NCI-H460 (cell line): ENCODE results near the gene MACROD2. TPM values are rescaled to one million over a fixed set of nuclear protein-coding genes. Genes with fewer than 3 reads are reported as not detected.

Experiments used
- DNase-seq: peaks from one replicate; pipeline ENCODE4 v3.0.0-alpha.2; 2016; ENCODE audit warnings: low read depth; ENCODE audit errors: extremely low read depth
- total RNA-seq: library from RNA; depleted of rRNA; stranded (reverse); fragments of >200 nt; shearing (Covaris generic); gene quantifications from 2 replicates; pipeline ENCODE4 v1.2.3, GENCODE V29; 2014

Gene MACROD2
- total RNA-seq, 1 experiment from 2014 or later: 2.0 TPM

DNA sequence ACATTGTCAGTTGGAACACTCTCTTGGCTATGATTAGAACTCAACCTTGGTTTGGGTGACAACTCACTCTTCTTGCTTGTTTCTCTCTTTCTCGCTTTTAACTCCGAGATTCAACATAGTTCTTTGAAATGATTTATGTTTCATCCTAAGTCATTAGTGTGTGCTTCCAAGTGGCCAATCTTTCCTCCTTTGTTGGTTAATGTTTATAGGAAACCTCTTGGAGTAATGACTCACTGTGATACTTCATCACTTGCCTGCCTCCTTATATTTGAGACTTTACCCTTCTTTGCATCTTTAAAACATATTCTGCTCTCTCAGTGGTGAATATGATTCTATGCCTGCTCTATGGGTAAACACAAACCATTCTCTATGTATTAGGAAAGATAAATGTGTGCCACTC, 621.8 kb downstream of the MACROD2 start:
- DNase-seq: no peak

DNA sequence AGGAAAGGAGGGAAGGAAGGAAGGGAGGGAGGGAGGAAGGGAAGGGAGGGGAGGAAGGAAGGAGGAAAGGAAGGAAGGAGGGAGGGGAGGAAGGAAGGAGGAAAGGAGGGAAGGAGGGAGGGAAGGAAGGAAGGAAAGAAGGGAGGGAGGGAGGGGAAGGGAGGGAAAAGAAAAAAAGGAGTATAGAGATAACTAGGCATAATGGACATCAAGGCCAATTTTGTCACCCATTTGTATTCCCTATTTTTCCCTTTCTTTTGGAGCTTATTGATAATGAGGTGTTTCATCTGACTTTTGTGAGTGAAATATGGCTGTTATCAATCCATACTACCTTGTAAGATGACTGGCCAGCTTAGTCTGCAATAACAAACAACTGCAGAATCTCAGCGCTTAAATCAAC, 624.1 kb downstream of the MACROD2 start:
- no peak for DNase-seq

DNA sequence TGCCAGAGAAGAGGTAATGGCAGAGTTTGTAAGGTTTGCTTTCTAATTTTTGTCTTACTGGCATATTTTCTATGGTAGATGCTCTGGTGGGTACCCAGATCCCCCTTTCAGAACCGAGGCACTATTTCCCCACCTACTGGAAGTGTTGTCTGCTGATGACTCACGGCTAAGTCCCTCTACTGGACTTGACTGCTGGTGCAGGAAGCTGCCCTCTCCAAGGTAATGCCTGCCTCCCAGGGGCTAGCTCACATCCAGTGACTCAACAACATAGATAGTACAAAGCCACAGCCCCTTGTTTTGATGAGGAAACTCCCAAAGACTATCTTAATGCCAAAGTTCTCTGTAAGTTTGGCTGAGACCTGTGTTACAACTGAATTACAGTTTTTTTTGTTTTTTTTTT, 627.5 kb downstream of the MACROD2 start:
- DNase-seq: no peak

DNA sequence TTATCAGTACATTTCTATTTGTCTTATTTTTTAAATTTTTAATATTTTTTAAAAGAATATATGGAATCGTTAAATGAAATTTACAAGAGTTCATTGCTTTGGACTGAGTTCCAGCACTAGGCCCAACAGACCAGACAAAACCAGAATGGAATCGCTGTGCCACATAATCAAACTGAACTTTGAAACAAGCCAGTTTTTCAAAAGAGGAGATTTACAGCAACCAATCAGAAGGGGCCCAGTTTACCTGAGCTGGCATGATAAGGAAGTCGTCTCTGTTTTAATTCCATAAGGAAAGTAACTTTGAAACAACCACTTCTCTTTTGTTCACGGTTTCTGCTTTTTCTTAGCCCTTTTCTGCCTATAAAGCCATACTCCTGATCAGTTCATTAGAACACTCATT, 635.7 kb downstream of the MACROD2 start:
- DNase-seq: no peak

DNA sequence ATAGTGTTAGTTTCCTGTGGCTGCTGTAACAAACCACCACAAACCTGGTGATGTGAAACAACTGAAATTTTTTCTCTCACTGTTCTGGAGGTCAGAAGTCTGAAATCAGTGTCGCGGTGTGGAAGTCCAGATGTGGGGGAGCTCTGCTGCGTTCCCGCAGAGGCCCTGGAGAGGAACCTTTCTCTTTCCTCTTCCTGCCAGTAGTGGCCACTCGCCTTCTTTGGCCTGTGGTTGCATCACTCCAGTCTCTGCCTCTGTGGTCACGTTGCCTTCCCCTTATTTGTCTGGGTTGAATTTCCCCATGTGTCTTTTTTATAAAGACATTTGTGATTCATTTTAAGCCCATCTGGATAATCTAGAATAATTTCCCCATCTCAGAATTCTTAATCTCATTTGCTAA, 637.6 kb downstream of the MACROD2 start:
- DNase-seq: no peak

DNA sequence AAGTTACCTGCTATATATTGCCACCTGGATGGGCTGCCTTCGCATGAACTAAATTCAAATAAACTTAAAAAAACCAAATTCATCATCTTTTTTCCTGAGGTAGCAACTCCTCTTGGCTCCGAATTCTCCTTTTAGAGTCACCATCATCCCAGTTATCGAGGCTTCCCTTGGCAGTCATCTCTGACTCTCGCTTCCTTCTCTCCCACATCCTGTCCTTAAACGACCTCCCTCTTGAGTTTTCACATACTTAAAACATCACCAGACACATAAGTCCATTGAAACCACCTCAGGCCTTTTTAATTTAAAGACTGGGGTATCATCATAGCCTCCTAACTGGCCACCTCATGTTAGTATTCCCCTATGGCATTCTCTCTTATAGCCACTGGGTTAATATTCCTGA, 638.2 kb downstream of the MACROD2 start:
- DNase-seq: no peak

DNA sequence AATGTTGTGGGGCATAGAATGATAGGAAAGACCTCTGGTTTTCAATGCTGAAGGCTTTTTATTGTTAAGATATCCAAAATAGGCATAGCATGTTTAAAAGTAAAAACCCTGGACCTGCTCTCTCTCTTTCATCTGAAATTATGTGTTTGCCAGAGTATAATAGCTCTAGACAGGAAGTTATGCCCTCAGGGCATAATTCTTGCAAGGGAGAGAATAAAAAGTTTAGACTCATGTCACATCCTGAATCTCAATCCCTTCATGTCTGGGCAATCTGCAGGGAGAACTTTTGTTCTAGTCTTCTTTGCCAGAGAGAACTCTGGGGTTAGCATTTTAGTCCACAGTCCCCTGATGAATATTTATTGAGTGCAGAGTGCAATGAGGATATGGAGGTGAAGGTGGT, 639.3 kb downstream of the MACROD2 start:
- DNase-seq: no peak

DNA sequence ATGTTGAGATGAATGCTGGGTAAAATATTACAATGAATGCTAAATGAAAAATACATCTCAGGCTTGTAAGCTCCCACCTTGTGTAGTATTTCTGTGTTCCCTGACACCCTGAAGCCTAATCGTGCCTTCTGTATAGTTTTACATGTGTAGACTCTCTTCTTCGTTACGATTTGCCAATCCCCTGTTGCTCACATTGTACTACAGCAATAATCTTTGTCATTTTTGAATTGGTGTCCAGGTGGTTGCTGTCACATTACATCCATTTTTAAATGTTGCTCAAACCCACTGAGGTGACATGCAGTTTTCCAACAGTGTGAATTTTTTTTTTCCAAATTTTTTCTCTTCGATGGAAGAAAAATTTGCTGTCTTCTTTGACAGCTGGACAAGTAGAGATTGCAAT, 642.1 kb downstream of the MACROD2 start:
- DNase-seq: no peak

DNA sequence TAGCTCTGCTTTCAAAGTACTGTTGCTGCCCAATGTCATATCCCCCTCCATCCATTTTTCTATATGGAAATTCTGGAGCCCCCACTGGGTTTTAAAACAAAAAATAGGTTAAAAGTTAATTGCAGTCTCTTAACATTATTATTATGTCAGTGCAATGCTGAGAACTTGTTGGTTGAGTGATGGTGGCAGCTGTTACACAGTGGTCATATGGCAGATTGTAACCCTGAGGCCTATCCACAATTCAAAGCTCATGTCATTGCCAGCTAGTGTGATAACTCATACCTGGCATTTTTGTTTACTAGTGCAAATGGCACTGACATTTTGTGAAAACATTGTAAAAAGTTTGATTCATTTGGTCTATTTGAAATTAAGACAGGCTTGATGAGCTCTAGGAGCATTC, 647.8 kb downstream of the MACROD2 start:
- DNase-seq: no peak

DNA sequence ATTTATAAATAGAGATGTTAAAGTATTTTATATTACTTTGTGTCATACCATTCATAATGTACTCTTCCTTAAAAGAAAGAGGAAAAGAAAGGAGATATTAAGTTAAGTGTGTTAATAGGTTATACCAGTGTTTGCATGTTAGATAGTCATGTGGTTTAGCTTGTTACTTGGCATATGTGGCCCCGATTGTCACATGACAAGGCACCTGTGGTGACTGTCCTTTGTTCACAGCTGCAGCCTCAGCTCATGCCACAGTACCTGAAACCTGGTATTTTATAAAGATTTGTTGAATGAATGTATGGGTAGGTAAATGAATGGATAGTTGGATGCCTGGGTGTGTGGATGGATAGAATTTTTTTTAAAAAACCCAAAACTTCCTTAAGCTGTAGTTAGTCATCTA, 648.2 kb downstream of the MACROD2 start:
- no peak for DNase-seq

DNA sequence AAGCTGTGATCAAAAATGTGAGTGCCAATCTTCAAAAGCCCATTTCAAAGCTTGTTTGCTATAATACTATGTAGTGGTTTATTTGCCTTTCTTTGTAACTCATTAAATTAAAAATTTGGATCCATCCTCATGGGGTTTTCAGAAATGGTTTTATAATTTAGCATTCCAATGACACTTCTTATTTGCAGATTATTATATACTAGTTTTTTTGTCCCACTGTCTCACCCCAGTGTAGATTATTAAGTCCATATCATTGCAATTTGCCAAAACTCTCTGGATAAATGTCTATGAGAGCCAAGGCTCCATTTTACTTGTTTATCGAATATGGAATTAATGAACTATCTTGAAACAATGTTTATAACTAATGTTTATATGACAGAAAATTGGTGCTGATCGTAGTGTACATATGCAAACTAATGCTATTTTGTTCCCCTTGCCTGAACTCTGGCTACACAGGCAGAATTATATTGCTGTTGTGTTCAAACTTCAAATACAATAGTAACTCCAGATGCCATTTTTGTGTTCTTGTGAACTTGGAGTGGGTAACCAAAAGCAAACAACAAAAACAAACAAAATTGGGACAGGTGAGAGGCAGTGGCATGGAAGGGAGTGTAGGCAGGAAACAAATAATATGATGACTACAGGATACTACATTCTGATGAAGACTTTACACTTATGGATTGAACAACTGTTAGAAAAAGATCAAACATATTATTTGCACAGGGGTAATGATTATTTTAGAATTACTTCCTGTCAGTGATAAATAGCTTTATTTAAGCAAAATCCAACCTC, 649.2 kb downstream of the MACROD2 start:
- no peak for DNase-seq

DNA sequence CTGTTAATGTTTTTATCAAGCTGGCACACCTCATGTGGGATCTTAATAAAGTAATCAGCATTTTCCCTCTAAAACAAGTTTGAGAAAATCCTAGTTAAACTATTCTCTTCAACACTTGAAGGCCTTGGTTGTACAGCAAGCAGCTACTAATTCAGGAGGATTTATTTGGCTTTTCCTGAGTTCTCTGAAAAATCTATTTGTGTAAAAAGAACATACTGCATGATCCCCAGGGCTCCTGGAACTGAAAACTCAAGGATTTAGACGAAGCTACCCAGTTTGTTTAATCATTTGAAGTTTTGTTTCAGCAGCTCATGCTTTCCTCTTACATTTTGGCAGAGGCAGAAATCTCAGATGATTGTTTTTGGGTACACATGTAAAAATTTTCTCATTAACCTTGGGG, 651.7 kb downstream of the MACROD2 start:
- no peak for DNase-seq

DNA sequence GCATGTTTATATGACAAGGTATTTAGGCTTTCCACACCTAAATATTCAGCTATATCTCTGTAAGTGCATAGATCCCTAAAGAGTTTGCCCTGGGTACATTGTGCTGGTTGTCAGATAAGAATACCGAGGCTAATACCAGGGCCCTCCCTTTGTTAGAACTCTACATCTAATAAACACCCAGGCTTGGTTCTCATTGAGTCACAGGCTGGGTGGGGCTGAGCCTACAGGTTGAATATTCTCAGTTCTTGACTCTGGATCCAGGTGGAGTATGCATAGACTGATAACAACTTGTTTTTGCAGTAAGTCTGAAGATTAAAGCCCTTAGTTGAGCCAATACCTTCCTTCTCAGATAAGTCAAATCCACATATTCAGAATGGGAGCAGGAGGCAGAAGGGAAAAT, 654.3 kb downstream of the MACROD2 start:
- DNase-seq: no peak

DNA sequence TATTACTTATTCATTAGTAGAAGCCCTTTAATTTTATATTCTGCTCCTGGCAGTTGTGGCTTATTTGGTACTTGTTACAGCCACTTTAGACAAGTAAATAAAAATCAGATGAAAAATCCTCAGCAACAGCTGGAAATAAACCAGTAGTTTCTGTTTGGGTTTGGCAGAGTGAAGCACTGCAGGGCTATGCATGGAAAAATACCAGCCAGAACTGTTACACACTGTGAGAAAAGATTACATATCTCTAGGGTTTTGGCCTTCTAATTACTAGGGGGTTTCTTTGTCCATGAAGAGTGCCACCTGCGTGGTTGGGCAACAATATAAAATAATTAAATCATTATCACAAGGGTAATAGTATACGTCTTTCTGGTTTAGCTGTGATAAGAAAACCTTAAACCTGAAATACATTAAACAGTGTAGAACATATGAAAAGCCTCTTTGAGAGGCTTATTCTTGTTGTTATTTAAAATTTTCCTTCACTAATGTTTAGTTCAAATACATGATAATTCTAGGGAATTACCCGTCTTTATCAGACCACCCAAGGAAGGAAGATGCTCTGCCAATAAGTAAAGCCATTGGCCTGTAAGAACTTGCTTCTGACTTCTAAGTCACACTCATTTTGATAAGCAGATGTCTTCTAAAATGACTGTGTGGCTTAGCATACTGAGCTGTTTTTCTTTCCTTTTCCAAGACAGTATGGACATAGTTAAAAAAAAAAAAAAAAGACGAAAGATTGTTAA, 662.1 kb downstream of the MACROD2 start:
- no peak for DNase-seq

DNA sequence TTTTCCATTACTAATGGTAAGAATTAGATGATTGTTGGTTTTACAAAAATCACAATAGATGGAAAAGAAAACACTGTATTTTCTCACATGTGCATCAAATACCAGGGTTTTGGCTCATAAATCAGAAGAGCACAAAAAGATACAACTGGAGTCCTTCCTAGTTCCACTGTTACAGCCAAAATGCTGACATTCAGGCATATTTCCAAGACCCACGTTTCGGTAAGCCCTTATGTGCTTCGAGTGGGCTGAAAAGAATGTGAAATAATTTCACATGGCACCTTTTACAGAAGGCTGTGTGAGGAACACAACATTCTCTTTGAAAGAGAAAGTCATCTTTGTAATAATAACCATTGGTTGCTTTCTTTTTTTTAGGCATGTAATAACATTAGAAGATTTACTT, 668.8 kb downstream of the MACROD2 start:
- no peak for DNase-seq

DNA sequence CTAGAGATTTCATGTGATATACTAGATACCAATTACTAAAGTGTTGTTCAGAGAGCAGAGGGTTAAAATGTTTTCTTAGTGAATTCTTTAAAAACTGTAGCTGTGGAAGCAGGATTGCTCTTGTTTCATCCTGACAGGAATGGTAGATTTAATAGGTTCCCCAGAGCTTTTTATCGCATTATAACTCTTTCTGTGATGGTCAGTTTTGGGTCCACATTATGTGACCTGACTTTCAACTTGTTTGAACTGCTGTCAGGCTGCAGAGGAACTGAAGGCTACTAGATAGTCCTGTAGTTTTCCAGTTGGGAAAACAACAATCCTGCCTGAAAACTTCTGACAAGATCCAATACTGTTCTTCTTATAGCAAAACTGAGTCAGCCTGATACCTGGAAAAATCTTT, 671.4 kb downstream of the MACROD2 start:
- DNase-seq: no peak

DNA sequence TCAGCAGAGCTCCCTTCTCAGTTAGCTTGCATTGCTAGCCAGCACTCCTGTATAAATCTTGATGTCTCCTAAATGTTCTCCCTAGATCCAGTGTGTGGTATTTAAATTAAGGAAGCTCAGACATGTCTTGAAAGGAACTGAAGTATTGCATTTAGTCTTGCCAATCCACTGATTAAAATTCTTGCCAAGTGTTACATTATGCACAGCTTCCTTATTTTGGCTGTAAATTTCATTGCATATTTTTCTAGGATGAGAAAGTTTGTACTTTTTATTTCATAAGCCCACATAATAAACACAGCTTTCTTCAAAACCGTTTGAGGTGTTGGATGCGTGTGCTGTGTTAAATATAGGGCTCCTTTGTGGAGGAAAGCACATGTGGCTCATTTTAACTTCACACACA, 671.9 kb downstream of the MACROD2 start:
- no peak for DNase-seq

DNA sequence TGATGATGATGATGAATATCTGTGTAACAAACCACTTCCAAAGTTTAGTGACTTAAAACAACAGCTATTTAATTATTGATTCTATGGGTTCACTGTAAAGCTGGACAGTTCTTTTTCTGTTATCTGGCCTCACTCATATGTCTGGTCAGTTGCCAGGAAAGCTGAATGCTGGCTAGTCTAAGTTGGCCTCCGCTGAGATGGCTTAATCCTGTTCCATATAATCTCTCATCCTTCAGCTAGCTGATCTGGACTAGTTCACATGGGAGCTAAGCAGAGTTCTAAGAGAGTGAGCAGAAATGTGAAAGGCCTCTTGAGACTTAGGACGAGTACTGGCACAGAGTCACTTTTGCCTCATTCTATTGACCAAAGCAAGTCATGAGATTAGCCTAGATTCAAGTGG, 676.8 kb downstream of the MACROD2 start:
- DNase-seq: no peak

DNA sequence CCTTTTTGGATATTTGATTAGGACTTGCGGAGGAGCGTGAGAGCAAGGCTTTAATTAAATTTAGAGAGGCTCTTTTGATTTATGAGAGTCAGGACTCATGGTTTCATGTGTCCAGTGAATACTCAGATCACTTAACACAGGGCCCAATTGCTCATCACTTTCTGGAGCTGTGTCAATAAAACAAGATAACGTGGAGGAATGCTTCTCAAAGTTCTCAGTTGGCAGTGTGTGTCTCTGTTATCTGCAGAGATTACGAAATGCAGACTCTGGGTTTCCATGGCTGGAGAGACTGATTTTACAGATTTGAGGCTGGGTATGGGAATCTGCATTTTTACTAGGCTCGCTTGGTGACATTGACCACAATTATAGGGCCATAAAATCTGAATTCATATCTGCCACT, 677.8 kb downstream of the MACROD2 start:
- DNase-seq: no peak

DNA sequence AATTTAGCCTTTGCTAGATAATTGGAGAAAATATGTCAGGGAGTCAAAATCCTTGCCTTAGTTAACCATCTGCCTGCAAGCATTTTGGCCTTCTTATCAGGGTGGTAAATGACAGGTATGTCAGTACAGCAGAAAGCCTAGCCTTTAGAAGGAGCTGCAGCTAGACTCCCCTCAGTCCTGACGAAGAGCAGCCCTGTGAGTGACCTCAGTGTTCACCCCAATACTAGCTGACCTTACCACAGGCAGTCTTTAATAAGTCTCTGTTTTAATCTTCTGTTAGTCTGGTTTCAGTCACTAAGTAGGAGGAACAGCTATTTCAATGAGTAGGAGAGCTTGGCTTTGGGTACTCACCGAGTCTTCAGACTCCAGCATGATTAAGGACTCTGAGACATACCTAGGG, 682.1 kb downstream of the MACROD2 start:
- DNase-seq: no peak

DNA sequence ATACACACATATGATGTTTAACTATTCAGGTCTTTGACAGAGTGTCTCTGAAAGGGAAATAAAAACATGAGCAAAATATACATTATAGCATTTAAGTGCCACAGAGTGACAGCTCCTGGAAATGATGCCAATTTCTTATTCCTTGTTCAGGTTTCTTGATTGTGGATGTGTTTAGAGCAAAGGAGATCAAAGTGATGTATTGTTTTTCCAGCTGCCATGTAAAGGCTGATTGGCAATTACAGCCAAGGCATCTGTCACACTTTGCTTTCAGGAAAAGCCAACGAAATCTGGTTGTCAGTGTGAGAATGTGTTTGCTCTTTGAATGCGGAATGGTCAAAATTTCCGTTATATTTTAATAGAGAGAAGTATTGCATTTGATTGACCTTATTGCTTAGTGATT, 689.9 kb downstream of the MACROD2 start:
- no peak for DNase-seq

DNA sequence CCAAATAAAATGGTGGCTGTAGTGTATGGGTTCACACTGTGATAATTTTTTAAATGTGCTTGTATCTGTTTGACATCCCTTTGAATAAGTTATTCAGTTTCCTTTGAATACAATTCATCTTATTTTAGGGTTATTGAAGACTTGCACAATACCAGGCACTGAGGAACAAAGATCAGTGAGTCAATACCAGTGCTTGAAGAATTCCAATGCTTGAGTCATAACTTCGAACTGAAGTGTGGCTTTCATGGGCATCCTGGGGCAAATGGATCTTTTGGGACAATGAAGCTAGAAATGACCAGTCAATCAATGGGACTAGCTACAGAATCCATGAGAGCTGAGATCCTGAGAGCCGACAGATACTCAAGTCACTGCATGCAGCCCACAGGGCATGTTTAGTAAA, 692.0 kb downstream of the MACROD2 start:
- no peak for DNase-seq
